Aorta (tissue), 5 donors: Measurements from ENCODE around the gene LTN1. TPM values are rescaled to one million over a fixed set of nuclear protein-coding genes. Genes with fewer than 3 reads are reported as not detected.
"Not testable (repeated sequence)": the region's sequence is repeated elsewhere in the genome, so short reads cannot be mapped to it uniquely, and the experiment has no call there.

Experiments used
- ATAC-seq: fragments of 200-7000 bp; cut with Tn5 transposase; one replicate; pipeline ENCODE4 v1.9.1; 2022; ENCODE audit warnings: moderate library complexity; ENCODE audit not compliant: low FRiP score
- DNase-seq, 2 donors: peaks; one replicate each; pipeline ENCODE4 v3.0.0-alpha.2; 2020
- H3K27ac ChIP-seq, 2 donors: one replicate each; pipeline ENCODE4 v1.5.1; 2013; ENCODE audit warnings: low read length in 2 of 2, mild to moderate bottlenecking in 2 of 2, moderate library complexity in 2 of 2, control low read depth in 1 of 2, inconsistent platforms in 1 of 2, low read depth in 1 of 2
- H3K27me3 ChIP-seq, 2 donors: one replicate each; pipeline ENCODE4 v1.6.1; 2013; ENCODE audit warnings: control low read depth in 1 of 2, low read length in 1 of 2, mild to moderate bottlenecking in 1 of 2, moderate library complexity in 1 of 2; ENCODE audit not compliant: insufficient read depth in 2 of 2, control insufficient read depth in 1 of 2
- H3K36me3 ChIP-seq, 2 donors: one replicate each; pipeline ENCODE4 v1.6.1; 2013; ENCODE audit warnings: control low read depth in 1 of 2, low read length in 1 of 2, mild to moderate bottlenecking in 1 of 2; ENCODE audit not compliant: insufficient read depth in 2 of 2, control insufficient read depth in 1 of 2
- H3K4me1 ChIP-seq, 2 donors: one replicate each; pipeline ENCODE4 v1.6.1; 2013; ENCODE audit warnings: low read length in 2 of 2, control low read depth in 1 of 2, mild to moderate bottlenecking in 1 of 2, moderate library complexity in 1 of 2; ENCODE audit not compliant: insufficient read depth in 2 of 2, control insufficient read depth in 1 of 2
- H3K4me3 ChIP-seq, 2 donors: one replicate each; pipeline ENCODE4 v1.5.1; 2013; ENCODE audit warnings: low read length in 2 of 2, control low read depth in 1 of 2, mild to moderate bottlenecking in 1 of 2
- H3K9me3 ChIP-seq: one replicate; pipeline ENCODE4 v1.6.1; 2013; ENCODE audit warnings: mild to moderate bottlenecking, low read length; ENCODE audit not compliant: control insufficient read depth
- WGBS, 2 donors: extraction: QIAGEN DNeasy Blood & Tissue Kit; methylation state at CpG; one replicate each; pipeline ENCODE4 v1.1.7; 2013; 5-methylcytosine and 5-hydroxymethylcytosine counted together
- intact Hi-C, 2 donors: fragments of 100-400 bp; cut with DNase I; formaldehyde crosslinking; loops; one replicate each; pipeline versions ENCODE4 v1.14.2 to v1.15.0; 2022
- polyA plus RNA-seq, 2 donors: library from polyadenylated mRNA; stranded (reverse); fragments of 200-250 nt; gene quantifications; one replicate each; pipeline ENCODE4 v1.2.3, GENCODE V29; 2013
- total RNA-seq, 2 donors: library from RNA; stranded (reverse); fragmentation: NEBNext Ultra II Directional; extraction: Animal tissue kit (Norgen Biotek cat#: 25700); gene quantifications; one replicate each; pipeline ENCODE4 v1.2.1, GENCODE V29; 2021
- donor health status: healthy with polysubstance abuse.
- donor health status: Bipolar disorder and iron deficiency.
- donor health status: DM: no; HTN: no; CAD: no.
- donor health status: DM: no; HTN: no; CAD: no.
- donor health status: DM: yes; HTN: yes; CAD: no.

Gene LTN1
- total and polyA plus RNA-seq, 4 donors = 2.9 to 36.8 (median 22.0) TPM

DNA sequence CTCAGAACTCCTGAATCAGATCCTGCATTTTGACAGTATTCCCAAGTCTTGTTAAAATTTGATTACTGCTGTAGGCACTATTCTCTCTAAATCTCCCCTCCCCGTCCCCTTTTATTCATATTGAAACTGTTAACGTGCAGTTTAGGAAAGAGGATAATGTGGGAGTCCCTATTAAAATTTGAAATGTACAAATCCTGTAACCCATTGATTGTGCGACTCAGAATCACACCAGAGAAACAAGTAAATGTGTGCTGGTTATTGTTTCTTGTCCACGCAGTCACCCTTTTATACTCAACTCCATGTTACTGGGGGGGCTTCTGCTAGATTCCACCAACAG lies 584 bp upstream of the LTN1 start:
- Histone ChIP-seq H3K4me1 (no peaks in the 10 kb centered on the region), H3K9me3 (no peaks in the 10 kb centered on the region), H3K27me3 (no peaks in the 10 kb centered on the region), H3K4me3 (peak overlapping the region in 1 of 2 donors; percentile 10), H3K27ac (peak overlapping the region in 1 of 2 donors; percentile 31), H3K36me3 (no peaks in the 10 kb centered on the region)
- ATAC-seq (no peak), DNase-seq (no peak)
- intact Hi-C loops = no loop called here
- 41 to 43% methylated on average over 4 of the region's 4 CpGs for WGBS, 2 donors

DNA sequence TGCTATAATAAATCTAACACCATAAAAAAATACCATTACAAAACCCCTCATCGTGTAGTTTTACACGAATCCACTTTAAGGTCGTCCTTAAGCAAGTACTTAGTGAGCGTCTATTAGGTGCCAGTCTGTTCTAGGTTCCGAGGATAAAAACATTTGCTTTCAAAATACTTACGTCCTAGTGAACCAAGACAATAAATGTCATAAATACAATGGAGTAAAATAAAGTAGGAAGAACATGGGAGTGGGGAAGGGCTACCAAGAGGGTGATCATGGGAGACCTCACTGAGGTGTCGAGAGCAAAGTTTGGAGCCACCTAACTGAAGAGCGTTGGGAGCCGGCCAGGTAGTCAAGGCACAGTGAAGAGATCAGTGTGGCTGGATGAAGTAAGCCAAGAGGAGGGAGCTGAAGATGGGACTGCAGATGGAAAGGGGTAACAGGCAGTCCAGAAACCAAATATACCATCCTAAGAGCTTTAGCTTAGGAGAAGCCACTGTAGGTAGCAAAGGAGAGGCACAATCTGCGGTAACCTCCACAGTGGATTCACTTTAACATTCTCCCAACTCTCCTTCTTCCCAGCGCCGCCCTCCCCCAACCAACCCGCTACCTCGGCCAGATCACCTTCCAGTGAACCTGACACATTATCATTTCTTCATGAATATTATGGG lies 684 bp downstream of the LTN1 start:
- intact Hi-C loops = no loop called here
- WGBS, 2 donors = 3 to 5% methylated on average over 14 of the region's 14 CpGs
- no peaks in the 10 kb centered on the region for H3K27me3 ChIP-seq
- H3K27ac ChIP-seq = peak overlapping the region in 1 of 2 donors; percentile 78
- ATAC-seq (peak; percentile 9), DNase-seq (no peak)
- no peaks in the 10 kb centered on the region for H3K36me3 ChIP-seq
- no peaks in the 10 kb centered on the region for H3K9me3 ChIP-seq
- H3K4me1 ChIP-seq = no peaks in the 10 kb centered on the region
- H3K4me3 ChIP-seq = peak overlapping the region; percentile 71 to 89

DNA sequence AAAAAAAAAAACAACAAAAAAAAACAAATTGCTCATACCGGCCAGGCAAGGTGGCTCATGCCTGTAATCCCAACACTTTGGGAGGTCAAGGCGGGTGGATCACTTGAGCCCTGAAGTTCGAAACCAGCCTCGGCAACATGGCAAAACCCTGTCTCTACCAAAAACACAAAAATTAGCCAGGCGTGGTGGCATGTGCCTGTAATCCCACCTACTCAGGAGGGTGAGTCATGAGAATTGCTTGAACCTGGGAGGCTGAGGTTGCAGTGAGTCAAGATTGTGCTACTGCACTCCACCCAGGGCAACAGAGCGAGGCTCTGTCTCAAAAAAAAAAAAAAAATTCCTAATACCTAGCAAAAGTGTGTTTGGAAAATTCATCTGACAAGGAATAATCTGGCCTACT lies 4.5 kb downstream of the LTN1 start:
- H3K9me3 ChIP-seq, ATAC-seq, DNase-seq, intact Hi-C loops, H3K4me1 ChIP-seq, H3K27me3 ChIP-seq, H3K4me3 ChIP-seq, H3K36me3 ChIP-seq, H3K27ac ChIP-seq: not testable (repeated sequence)
- WGBS, 2 donors = 92% methylated on average over 6 of the region's 6 CpGs

DNA sequence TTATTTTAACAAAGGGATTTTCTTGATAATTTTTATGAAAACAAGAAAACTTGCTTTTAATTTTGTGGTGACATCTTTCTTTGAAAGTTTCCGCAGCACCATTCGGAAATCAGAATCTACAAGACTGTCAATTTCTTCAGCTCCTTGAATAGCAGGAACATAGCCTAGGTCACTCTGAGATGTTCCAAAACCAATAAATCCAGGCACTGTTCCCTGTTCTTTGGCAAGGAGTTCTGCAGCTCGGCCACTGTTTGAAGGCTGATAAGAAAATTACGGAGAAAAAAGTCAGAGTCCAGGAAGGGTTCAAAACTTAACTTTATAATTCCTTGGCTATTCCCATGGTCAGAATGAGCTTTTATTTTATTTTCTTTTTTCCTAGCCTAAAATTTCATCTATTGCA lies 6.0 kb downstream of the LTN1 start:
- DNase-seq (no peak), ATAC-seq (no peak)
- Histone ChIP-seq H3K27me3 (no peaks in the 10 kb centered on the region), H3K36me3 (peaks cover 0 to 5% of the 10 kb centered on the region in 2 donors), H3K4me3 (no peak overlapping the region), H3K27ac (no peak overlapping the region), H3K4me1 (no peaks in the 10 kb centered on the region), H3K9me3 (no peaks in the 10 kb centered on the region)
- WGBS, 2 donors = 14 to 19% methylated on average over 4 of the region's 4 CpGs
- intact Hi-C loops = no loop called here

DNA sequence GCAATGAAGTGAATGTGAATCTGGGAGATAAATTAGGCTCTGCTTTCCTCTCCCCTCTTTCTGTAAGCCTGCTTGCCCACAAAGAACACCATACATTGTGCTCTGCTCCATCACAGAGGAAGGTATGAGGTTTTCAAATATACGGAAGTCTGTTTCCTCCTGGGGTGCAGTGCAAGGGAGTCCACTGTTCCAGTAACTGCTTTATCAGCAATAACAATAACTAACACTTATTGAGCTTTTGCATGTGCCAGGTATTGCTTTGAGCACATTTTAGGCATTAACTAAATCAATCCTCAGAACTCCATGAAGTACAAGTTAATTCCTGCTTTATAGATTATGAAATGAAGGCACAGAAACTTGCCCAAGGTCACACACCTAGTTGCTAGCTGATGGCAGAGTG lies 10.0 kb downstream of the LTN1 start:
- peaks cover 0 to 9% of the 10 kb centered on the region in 2 donors for H3K36me3 ChIP-seq
- intact Hi-C loops = no loop called here

DNA sequence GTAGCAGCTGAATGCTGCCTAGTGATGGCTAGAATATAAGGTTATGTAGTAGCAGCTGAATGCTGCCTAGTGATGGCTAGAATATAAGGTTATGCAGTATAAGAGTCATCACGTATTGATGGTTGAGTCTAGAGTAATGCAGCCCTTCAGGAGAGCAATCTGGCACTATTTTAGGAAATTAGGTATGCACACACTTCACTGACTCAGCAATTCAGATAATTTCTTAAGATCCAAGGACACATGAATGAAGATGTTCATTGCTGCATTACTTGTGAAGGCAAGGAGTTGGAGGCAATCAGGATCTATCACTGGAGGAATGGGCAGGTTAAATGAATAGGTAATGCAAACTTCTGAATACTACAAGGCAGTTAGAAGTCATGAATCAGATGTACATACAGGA lies 13.6 kb downstream of the LTN1 start:
- Histone ChIP-seq H3K4me3 (no peak overlapping the region), H3K27me3 (no peaks in the 10 kb centered on the region), H3K9me3 (no peaks in the 10 kb centered on the region), H3K27ac (no peak overlapping the region), H3K4me1 (no peaks in the 10 kb centered on the region), H3K36me3 (peaks cover 0 to 9% of the 10 kb centered on the region in 2 donors)
- ATAC-seq (no peak), DNase-seq (no peak)
- WGBS, 2 donors = 81 to 88% methylated on average over 1 of the region's 1 CpG
- intact Hi-C loops = no loop called here

More for the DNA sequence above, 10.0 kb downstream of the LTN1 start:
- Histone ChIP-seq H3K4me1 (no peaks in the 10 kb centered on the region), H3K27me3 (no peaks in the 10 kb centered on the region), H3K9me3 (no peaks in the 10 kb centered on the region), H3K27ac (no peak overlapping the region), H3K4me3 (no peak overlapping the region)
- ATAC-seq = no peak
- no peak for DNase-seq
- WGBS, 2 donors = 88 to 89% methylated on average over 1 of the region's 1 CpG

DNA sequence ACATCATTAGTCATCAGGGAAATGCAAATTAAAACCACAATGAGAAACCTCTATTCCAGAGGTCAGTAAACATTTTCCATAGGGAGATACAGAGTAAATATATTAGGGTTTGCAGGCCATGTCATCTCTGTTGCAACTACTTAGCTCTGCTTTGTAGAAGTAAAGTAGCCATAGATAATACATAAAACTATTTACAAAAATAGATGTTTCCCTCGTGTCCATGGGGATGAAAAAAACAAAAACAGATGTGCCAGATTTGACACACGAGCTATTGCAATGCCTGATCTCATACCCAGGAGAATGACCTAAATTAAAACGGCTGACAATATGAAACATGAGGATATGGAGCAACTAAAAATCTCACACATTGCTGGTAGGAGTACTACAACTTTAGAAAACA lies 17.3 kb downstream of the LTN1 start:
- intact Hi-C loops = no loop called here
- H3K4me3 ChIP-seq = no peak overlapping the region
- WGBS, 2 donors = 50 to 57% methylated on average over 3 of the region's 3 CpGs
- H3K4me1 ChIP-seq = no peaks in the 10 kb centered on the region
- no peaks in the 10 kb centered on the region for H3K9me3 ChIP-seq
- H3K27ac ChIP-seq = no peak overlapping the region
- H3K36me3 ChIP-seq = peaks cover 5 to 7% of the 10 kb centered on the region in 2 donors
- DNase-seq (no peak), ATAC-seq (no peak)
- H3K27me3 ChIP-seq = no peaks in the 10 kb centered on the region

DNA sequence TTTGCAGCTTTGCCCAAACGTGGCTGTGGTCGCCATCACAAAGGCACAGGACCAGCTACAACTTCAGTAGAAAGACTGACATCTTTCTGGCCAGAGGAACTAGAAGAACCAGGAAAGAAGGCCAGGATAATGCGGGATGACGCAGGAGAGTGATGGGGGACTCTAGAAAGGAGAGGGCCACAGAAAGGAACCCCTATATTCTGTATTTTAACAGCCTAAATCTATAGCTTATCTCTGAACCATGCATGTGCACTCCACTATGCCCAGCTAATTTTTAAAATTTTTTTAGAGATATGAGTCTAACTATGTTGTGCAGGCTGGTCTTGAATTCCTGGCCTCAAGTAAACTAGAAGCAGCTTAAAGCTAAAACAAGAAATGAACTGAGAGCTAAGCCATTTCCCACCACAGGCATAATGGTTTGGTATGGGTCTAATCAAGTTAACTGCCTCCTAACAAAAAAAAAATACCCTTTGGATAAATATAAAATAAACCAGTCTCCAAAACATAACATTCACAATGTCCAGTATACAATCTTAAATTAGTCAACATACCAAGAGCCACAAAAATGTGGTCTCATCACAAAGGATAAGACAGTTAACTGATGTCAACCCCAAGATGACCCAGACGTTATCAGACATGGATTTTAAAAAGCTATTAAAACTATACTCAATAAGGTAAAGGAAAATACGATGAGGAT lies 18.0 kb downstream of the LTN1 start:
- DNase-seq = no peak
- ATAC-seq = no peak
- H3K4me1 ChIP-seq = no peaks in the 10 kb centered on the region
- peaks cover 5 to 8% of the 10 kb centered on the region in 2 donors for H3K36me3 ChIP-seq
- H3K9me3 ChIP-seq = no peaks in the 10 kb centered on the region
- no peak overlapping the region for H3K27ac ChIP-seq
- intact Hi-C loops = no loop called here
- 87 to 88% methylated on average over 6 of the region's 6 CpGs for WGBS, 2 donors
- no peak overlapping the region for H3K4me3 ChIP-seq
- H3K27me3 ChIP-seq = no peaks in the 10 kb centered on the region

DNA sequence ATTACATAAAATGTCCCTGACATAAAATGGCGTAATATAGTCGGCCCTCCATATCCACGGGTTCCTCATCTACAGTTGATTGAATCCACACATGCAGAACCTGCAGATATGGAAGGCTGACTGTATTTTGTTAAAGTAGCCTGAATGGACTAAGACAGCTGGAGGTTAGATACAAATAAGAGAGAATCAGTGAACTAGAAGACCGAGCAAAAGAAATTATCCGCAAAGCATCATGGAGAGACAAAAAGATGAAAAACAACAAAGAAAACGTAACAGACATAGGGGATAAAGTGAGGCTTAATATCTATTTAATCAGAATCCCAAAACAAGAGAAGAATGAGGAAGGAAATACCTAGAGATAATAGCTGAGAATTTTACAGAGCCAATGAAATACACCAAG lies 20.3 kb downstream of the LTN1 start:
- H3K4me3 ChIP-seq = no peak overlapping the region
- intact Hi-C loops = no loop called here
- peaks cover 5 to 8% of the 10 kb centered on the region in 2 donors for H3K36me3 ChIP-seq
- ATAC-seq (no peak), DNase-seq (no peak)
- H3K9me3 ChIP-seq = no peaks in the 10 kb centered on the region
- 90 to 97% methylated on average over 6 of the region's 6 CpGs for WGBS, 2 donors
- no peaks in the 10 kb centered on the region for H3K4me1 ChIP-seq
- no peak overlapping the region for H3K27ac ChIP-seq
- no peaks in the 10 kb centered on the region for H3K27me3 ChIP-seq
